GM23248 (cell line): Measurements from ENCODE around the gene CNNM4. TPM values are rescaled to one million over a fixed set of nuclear protein-coding genes. Genes with fewer than 3 reads are reported as not detected.

Source experiments
- DNase-seq: peaks from one replicate; pipeline ENCODE4 v3.0.0-alpha.2; 2015
- H2AFZ ChIP-seq: fragments of 200-600 bp; sonication (generic); 2 replicates; pipeline ENCODE4 v1.6.1; 2016; ENCODE audit warnings: antibody characterized with exemption
- H3F3A ChIP-seq: fragments of 200-600 bp; sonication (generic); 2 replicates; pipeline ENCODE4 v1.6.1; 2016; ENCODE audit warnings: mild to moderate bottlenecking, antibody characterized with exemption, mixed run types; ENCODE audit not compliant: insufficient read depth
- H3K27ac ChIP-seq: fragments of 200-600 bp; sonication (generic); 2 replicates; pipeline ENCODE4 v1.5.1; 2016; ENCODE audit warnings: mild to moderate bottlenecking
- H3K27me3 ChIP-seq: fragments of 200-600 bp; sonication (generic); replicated peaks from 2 replicates; pipeline ENCODE4 v1.6.1; 2016; ENCODE audit warnings: mild to moderate bottlenecking; ENCODE audit not compliant: insufficient read depth
- H3K36me3 ChIP-seq: fragments of 200-600 bp; sonication (generic); 2 replicates; pipeline ENCODE4 v1.6.1; 2016; ENCODE audit warnings: low read depth, mild to moderate bottlenecking
- H3K4me1 ChIP-seq: fragments of 200-600 bp; sonication (generic); 2 replicates; pipeline ENCODE4 v1.6.1; 2016; ENCODE audit warnings: mild to moderate bottlenecking; ENCODE audit not compliant: insufficient read depth
- H3K4me2 ChIP-seq: fragments of 200-600 bp; sonication (generic); one replicate; pipeline ENCODE4 v1.6.1; 2016; ENCODE audit warnings: mild to moderate bottlenecking; ENCODE audit not compliant: unreplicated experiment
- H3K4me3 ChIP-seq: fragments of 200-600 bp; sonication (generic); 2 replicates; pipeline ENCODE4 v1.5.1; 2016; ENCODE audit warnings: mild to moderate bottlenecking
- H3K79me2 ChIP-seq: fragments of 200-600 bp; sonication (generic); 2 replicates; pipeline ENCODE4 v1.6.1; 2016; ENCODE audit warnings: mild to moderate bottlenecking; ENCODE audit not compliant: insufficient read depth
- H3K9ac ChIP-seq: fragments of 200-600 bp; sonication (generic); 2 replicates; pipeline ENCODE4 v1.6.1; 2016; ENCODE audit warnings: mild to moderate bottlenecking
- H3K9me2 ChIP-seq: fragments of 200-600 bp; sonication (generic); 2 replicates; pipeline ENCODE4 v1.6.1; 2016; ENCODE audit warnings: mixed run types, mild to moderate bottlenecking, moderate library complexity; ENCODE audit not compliant: insufficient read depth
- H3K9me3 ChIP-seq: fragments of 200-600 bp; sonication (generic); one replicate; pipeline ENCODE4 v1.6.1; 2017; ENCODE audit warnings: low read depth
- H4K20me1 ChIP-seq: fragments of 200-600 bp; sonication (generic); 2 replicates; pipeline ENCODE4 v1.6.0; 2016; ENCODE audit not compliant: insufficient read depth
- EZH2 ChIP-seq: fragments of 200-600 bp; sonication (generic); IDR thresholded peaks from 2 replicates; pipeline ENCODE4 v1.6.1; 2018; ENCODE audit warnings: antibody characterized with exemption, mild to moderate bottlenecking; ENCODE audit not compliant: insufficient read depth, poor library complexity, severe bottlenecking
- EZH2phosphoT487 ChIP-seq: fragments of 200-600 bp; sonication (generic); IDR thresholded peaks from 2 replicates; pipeline ENCODE4 v1.6.1; 2018; ENCODE audit warnings: antibody characterized with exemption, moderate library complexity, mild to moderate bottlenecking, low read depth; ENCODE audit not compliant: insufficient read depth
- WGBS, 2 experiments: methylation state at CpG; one replicate each; pipeline ENCODE4 v1.1.6; 2015 to 2017; ENCODE audit warnings: low lambda C conversion rate in 2 of 2, low coverage in 1 of 2; ENCODE audit errors: missing lambda C conversion rate in 2 of 2; 5-methylcytosine and 5-hydroxymethylcytosine counted together
- in situ Hi-C: fragments of 300-500 bp; cut with MboI; formaldehyde crosslinking; loops from 2 replicates; pipeline ENCODE4 v1.15.0; 2020
- polyA plus RNA-seq: library from polyadenylated mRNA; unstranded; fragments of >200 nt; fragmentation: Nextera tagmentation; extraction: Ambion mirVana; gene quantifications from 2 replicates; pipeline ENCODE4 v1.2.1, GENCODE V29; 2016
- total RNA-seq: library from RNA; depleted of rRNA; stranded (reverse); fragments of >200 nt; shearing (Covaris generic); gene quantifications from 2 replicates; pipeline ENCODE4 v1.2.3, GENCODE V29; 2014

The CNNM4 gene
- total and polyA plus RNA-seq, 2 experiments from 2014 or later: 2.8 to 4.8 TPM

GRCh38 chr2:96857667-96858372, 97.1 kb downstream of the CNNM4 start, which contains the start of gene ANKRD39:
TSS of gene ANKRD39 (minus strand) at chr2:96858016. CDS start at chr2:96857987, 29 bp downstream.
- Histone ChIP-seq H3K27ac (peak within 1 kb of the TSS; percentile 50), H3K36me3 (no peaks in the 10 kb centered on the region), H3K4me2 (peak within 1 kb of the TSS; percentile 91), H3F3A (no peaks in the 10 kb centered on the region), H3K4me1 (peaks cover 5% of the 10 kb centered on the region; the same call in 1 of the 2 replicates), H4K20me1 (no peaks in the 10 kb centered on the region), H3K9me2 (no peaks in the 10 kb centered on the region), H3K9me3 (no peaks in the 10 kb centered on the region), H3K79me2 (peaks cover 20% of the 10 kb centered on the region), H3K4me3 (peak within 1 kb of the TSS; percentile 85), H3K9ac (peak within 1 kb of the TSS; percentile 83), H2AFZ (peak within 1 kb of the TSS; percentile 88), H3K27me3 (no peaks in the 10 kb centered on the region)
- peak; percentile 99 for DNase-seq
- in situ Hi-C loops: loop anchor here (25.0 kb wide), 1 partner anchor 254 kb away; the partner anchor contains the start of gene ANKRD36
- WGBS, 2 experiments: 1 to 2% methylated on average over 52 to 55 of the region's 81 CpGs
- TF ChIP-seq EZH2phosphoT487 (no peak), EZH2 (no peak)

- Histone ChIP-seq H3K27me3 (no peaks in the 10 kb centered on the region), H4K20me1 (no peaks in the 10 kb centered on the region), H3K9me2 (no peaks in the 10 kb centered on the region), H3K36me3 (peaks cover 6% of the 10 kb centered on the region; the same call in 1 of the 2 replicates), H3F3A (no peaks in the 10 kb centered on the region), H3K27ac (no peak overlapping the region), H3K9ac (0 out of 2 replicates have a peak overlapping the region, but pooled peaks have one; percentile 72), H3K4me2 (no peak overlapping the region), H2AFZ (peak overlapping the region; percentile 75), H3K4me3 (peak overlapping the region; percentile 85; the same call in 1 of the 2 replicates), H3K79me2 (peaks cover 20% of the 10 kb centered on the region), H3K4me1 (peaks cover 5% of the 10 kb centered on the region; the same call in 1 of the 2 replicates), H3K9me3 (no peaks in the 10 kb centered on the region)
- DNase-seq: no peak
- WGBS, 2 experiments: 51 to 55% methylated on average over 11 of the region's 11 CpGs
- TF ChIP-seq EZH2phosphoT487 (no peak), EZH2 (no peak)
- in situ Hi-C loops: loop anchor here (25.0 kb wide), 1 partner anchor 253 kb away; the partner anchor contains the start of gene ANKRD36
These were observed 98.5 kb downstream of the CNNM4 start for GRCh38 chr2:96859099-96859649.

- no peak for DNase-seq
- TF ChIP-seq EZH2phosphoT487 (no peak), EZH2 (no peak)
- no peak overlapping the region for H3K4me2 ChIP-seq
- no peaks in the 10 kb centered on the region for H4K20me1 ChIP-seq
- H3K4me3 ChIP-seq: no peak overlapping the region
- 24 to 27% methylated on average over 4 of the region's 4 CpGs for WGBS, 2 experiments
- no peak overlapping the region for H2AFZ ChIP-seq
- H3F3A ChIP-seq: no peaks in the 10 kb centered on the region
- in situ Hi-C loops: loop anchor here (25.0 kb wide), 1 partner anchor 253 kb away; the partner anchor contains the start of gene ANKRD36
- H3K4me1 ChIP-seq: peaks cover 5% of the 10 kb centered on the region; the same call in 1 of the 2 replicates
- no peaks in the 10 kb centered on the region for H3K9me3 ChIP-seq
- no peaks in the 10 kb centered on the region for H3K9me2 ChIP-seq
- peaks cover 20% of the 10 kb centered on the region for H3K79me2 ChIP-seq
- H3K27me3 ChIP-seq: no peaks in the 10 kb centered on the region
- no peak overlapping the region for H3K27ac ChIP-seq
- H3K36me3 ChIP-seq: peaks cover 6% of the 10 kb centered on the region; the same call in 1 of the 2 replicates
- H3K9ac ChIP-seq: no peak overlapping the region
These were observed 99.0 kb downstream of the CNNM4 start for GRCh38 chr2:96859681-96860064.
